ENCODE measurements around the gene ELK3. TPM values are rescaled to one million over a fixed set of nuclear protein-coding genes. Genes with fewer than 3 reads are reported as not detected.

Gene ELK3
- total RNA-seq, 2 experiments from 2014 or later: 7.7 TPM

GRCh38 chr12:96295532-96296160, 101.5 kb downstream of the ELK3 start:
- ATAC-seq (peak; percentile 74), DNase-seq (no peak)
- intact Hi-C loops (cut with micrococcal nuclease): loop anchor here (10.0 kb wide), 1 partner anchor 99 kb away; no protein-coding TSS in a partner anchor
- H3K36me3 Mint-ChIP-seq (ENCODE audit: low read depth): peaks cover 33% of the 10 kb centered on the region
- H3K4me1 Mint-ChIP-seq (ENCODE audit: low read depth): peaks cover 17% of the 10 kb centered on the region
- POLR2A ChIA-PET: interaction anchor here (2.0 kb wide), 1 partner anchor 104 kb away, joined by 8 read pairs; the partner anchor contains the start of gene CDK17
- no peak overlapping the region for H3K4me3 Mint-ChIP-seq
- H3K27me3 Mint-ChIP-seq: no peaks in the 10 kb centered on the region
- peak overlapping the region; percentile 66 for H3K27ac Mint-ChIP-seq
- CTCF ChIA-PET: interaction anchor here (1.0 to 1.6 kb wide), 6 partner anchors 59 to 238 kb away, joined by 3 to 7 read pairs (median 3); partner anchors contain the start of gene CDK17
- TF ChIP-seq CTCF (IDR thresholded peaks at IDR 0.05): no peak
- H3K9me3 Mint-ChIP-seq: no peaks in the 10 kb centered on the region

GRCh38 chr12:96297504-96297903, 103.3 kb downstream of the ELK3 start:
- no peak overlapping the region for H3K27ac Mint-ChIP-seq
- no peaks in the 10 kb centered on the region for H3K27me3 Mint-ChIP-seq
- H3K4me1 Mint-ChIP-seq (ENCODE audit: low read depth): peaks cover 21% of the 10 kb centered on the region
- TF ChIP-seq CTCF (IDR thresholded peaks at IDR 0.05): no peak
- ChIA-PET CTCF (no interaction called here), POLR2A (no interaction called here)
- DNase-seq: no peak
- no peaks in the 10 kb centered on the region for H3K9me3 Mint-ChIP-seq
- intact Hi-C loops (cut with micrococcal nuclease): loop anchor here (10.0 kb wide), 1 partner anchor 97 kb away; no protein-coding TSS in a partner anchor
- H3K4me3 Mint-ChIP-seq: no peak overlapping the region
- no peak for ATAC-seq
- H3K36me3 Mint-ChIP-seq (ENCODE audit: low read depth): peaks cover 31% of the 10 kb centered on the region

GRCh38 chr12:96300064-96300463, 105.9 kb downstream of the ELK3 start:
- intact Hi-C loops (cut with micrococcal nuclease): no loop called here
- H3K9me3 Mint-ChIP-seq: no peaks in the 10 kb centered on the region
- ChIA-PET CTCF (interaction anchor here (0.6 kb wide), 1 partner anchor 9 kb away, joined by 3 read pairs; no protein-coding TSS in a partner anchor), POLR2A (interaction anchor here (0.6 kb wide), 1 partner anchor 22 kb away, joined by 3 read pairs; no protein-coding TSS in a partner anchor)
- DNase-seq (no peak), ATAC-seq (no peak)
- H3K4me1 Mint-ChIP-seq (ENCODE audit: low read depth): peaks cover 16% of the 10 kb centered on the region
- H3K27me3 Mint-ChIP-seq: no peaks in the 10 kb centered on the region
- H3K27ac Mint-ChIP-seq: no peak overlapping the region
- no peak for TF ChIP-seq CTCF (IDR thresholded peaks at IDR 0.05)
- peaks cover 19% of the 10 kb centered on the region for H3K36me3 Mint-ChIP-seq (ENCODE audit: low read depth)
- H3K4me3 Mint-ChIP-seq: no peak overlapping the region

GRCh38 chr12:96301732-96302131, 107.6 kb downstream of the ELK3 start:
- Mint-ChIP-seq H3K36me3 (ENCODE audit: low read depth) (peaks cover 20% of the 10 kb centered on the region), H3K4me3 (no peak overlapping the region), H3K4me1 (ENCODE audit: low read depth) (peaks cover 13% of the 10 kb centered on the region), H3K27ac (no peak overlapping the region), H3K27me3 (no peaks in the 10 kb centered on the region), H3K9me3 (no peaks in the 10 kb centered on the region)
- no peak for TF ChIP-seq CTCF (IDR thresholded peaks at IDR 0.05)
- intact Hi-C loops (cut with micrococcal nuclease): no loop called here
- DNase-seq (no peak), ATAC-seq (no peak)
- ChIA-PET CTCF (no interaction called here), POLR2A (no interaction called here)

GRCh38 chr12:96302687-96303310, 108.6 kb downstream of the ELK3 start:
- ATAC-seq (no peak), DNase-seq (no peak)
- ChIA-PET POLR2A (interaction anchor here (0.6 to 1.0 kb wide), 2 partner anchors 99 to 134 kb away, joined by 3 to 4 read pairs; no protein-coding TSS in a partner anchor), CTCF (interaction anchor here (1.0 kb wide), 3 partner anchors 65 to 97 kb away, joined by 3 to 6 read pairs (median 4); partner anchors contain the start of gene CDK17)
- Mint-ChIP-seq H3K4me1 (ENCODE audit: low read depth) (peaks cover 14% of the 10 kb centered on the region), H3K27ac (no peak overlapping the region), H3K27me3 (no peaks in the 10 kb centered on the region), H3K36me3 (ENCODE audit: low read depth) (peaks cover 16% of the 10 kb centered on the region), H3K4me3 (no peak overlapping the region), H3K9me3 (no peaks in the 10 kb centered on the region)
- intact Hi-C loops (cut with micrococcal nuclease): no loop called here
- no peak for TF ChIP-seq CTCF (IDR thresholded peaks at IDR 0.05)

Measured in activated CD8-positive, alpha-beta T cell treated with anti-CD3 and anti-CD28 coated beads for 36 hours (primary cell).